ENCODE results near the gene RELL1. TPM values are rescaled to one million over a fixed set of nuclear protein-coding genes. Genes with fewer than 3 reads are reported as not detected.

The RELL1 gene
- total and polyA plus RNA-seq, 10 of the 15 experiments (the other 5 are each of a cell fraction or from before 2014, with no cell fraction given) = 0.20 to 10.9 (median 3.9) TPM

GRCh38 chr4:37631551-37631950 lies 54.6 kb downstream of the RELL1 start:
- ChIA-PET CTCF (no interaction called here), RAD21 (ENCODE audit: unreplicated experiment) (no interaction called here), SMC1A (ENCODE audit: uncharacterized antibody, unreplicated experiment) (no interaction called here), POLR2A (no interaction called here)
- H2AFZ ChIP-seq (ENCODE audit: control insufficient read depth, low read depth, low read length) = no peak overlapping the region
- no peak overlapping the region for H3K27ac ChIP-seq (ENCODE audit: control insufficient read depth, insufficient read depth)
- WGBS (ENCODE audit: insufficient coverage, insufficient replicate concordance, low lambda C conversion rate, missing lambda C conversion rate) = 81% methylated on average over 2 of the region's 2 CpGs
- ATAC-seq = no peak
- DNase-seq (ENCODE audit: low read depth, low spot score) = no peak
- in situ Hi-C loops (cut with MboI) = no loop called here
- H3K79me2 ChIP-seq (ENCODE audit: control insufficient read depth, insufficient read depth, low read length) = no peaks in the 10 kb centered on the region
- no peak overlapping the region for H3K9ac ChIP-seq (ENCODE audit: control insufficient read depth, insufficient read depth, low read length)
- no peak for TF ChIP-seq CTCF (IDR thresholded peaks at IDR 0.05 in 2 of 3, conservative IDR thresholded peaks at IDR 0.05 in 1 of 3; ENCODE audit: control insufficient read depth in 2 of 3, extremely low read depth in 1 of 3, insufficient read depth in 1 of 3, low read depth in 3 of 3, low read length in 3 of 3)
- TF ChIP-seq MAX (IDR thresholded peaks at IDR 0.05; ENCODE audit: low read depth, low read length) = no peak
- TF ChIP-seq EED (IDR thresholded peaks at IDR 0.05; ENCODE audit: low read depth) = no peak
- no peak for TF ChIP-seq POLR2AphosphoS5 (IDR thresholded peaks at IDR 0.05; ENCODE audit: low read length)
- no peak for TF ChIP-seq HDGF (IDR thresholded peaks at IDR 0.05)
- TF ChIP-seq TARDBP (IDR thresholded peaks at IDR 0.05; ENCODE audit: borderline replicate concordance) = no peak
- no peak for TF ChIP-seq ZNF274 (IDR thresholded peaks at IDR 0.05; ENCODE audit: insufficient read depth, insufficient read length)
- no peak for TF ChIP-seq IRF4 (IDR thresholded peaks at IDR 0.05; ENCODE audit: low read depth, low read length)
- TF ChIP-seq TCF12 (IDR thresholded peaks at IDR 0.05; ENCODE audit: low read depth, low read length) = no peak
- no peak for FAIRE-seq
- intact Hi-C loops (cut with micrococcal nuclease; ENCODE audit: unreplicated experiment) = loop anchor here (5.0 kb wide), 1 partner anchor 46 kb away; no protein-coding TSS in a partner anchor
- H3K27me3 ChIP-seq (replicated peaks in 1 of 2; ENCODE audit: control insufficient read depth in 2 of 2, insufficient read depth in 2 of 2, low read length in 1 of 2) = no peaks in the 10 kb centered on the region
- H3K9me3 ChIP-seq (replicated peaks; ENCODE audit: control insufficient read depth, insufficient read depth, low read length) = no peaks in the 10 kb centered on the region
- H4K20me1 ChIP-seq (ENCODE audit: control insufficient read depth, insufficient read depth) = no peaks in the 10 kb centered on the region
- H3K4me1 ChIP-seq (ENCODE audit: control insufficient read depth, insufficient read depth, low read length) = peaks cover 6% of the 10 kb centered on the region
- no peak overlapping the region for H3K4me2 ChIP-seq (ENCODE audit: control insufficient read depth, insufficient read depth)
- BruUV-seq (replicated peaks) = no TSS peak
- H3K36me3 ChIP-seq (ENCODE audit: control insufficient read depth in 2 of 2, insufficient read depth in 2 of 2, low read length in 1 of 2) = peaks cover 0 to 8% of the 10 kb centered on the region in 2 experiments; a peak in 3 of 4 replicates
- H3K4me3 ChIP-seq = no peak overlapping the region
